ENCODE data around the gene MTM1.

The MTM1 gene

DNA sequence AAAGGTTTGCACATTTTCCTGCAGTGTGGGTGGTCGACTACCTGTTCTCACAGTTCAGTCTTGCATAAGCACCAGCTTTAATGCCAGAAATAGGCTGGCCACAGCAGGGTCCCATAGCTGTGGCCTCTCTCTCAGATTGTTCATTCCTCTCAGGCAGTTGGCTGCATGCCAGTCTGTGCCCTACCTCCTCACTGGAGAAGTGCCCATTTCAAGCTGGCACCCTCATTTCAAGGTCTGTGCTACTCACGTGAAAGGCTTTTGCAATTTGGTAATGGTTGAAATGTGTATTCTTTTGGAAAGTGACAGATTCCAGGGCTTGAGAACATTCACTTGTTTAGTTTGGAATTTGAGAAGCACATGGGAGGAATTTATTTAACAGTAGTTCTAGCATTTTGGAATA is 95.9 kb downstream of the MTM1 start:
- peak; percentile 41 for DNase-seq (ENCODE audit: low read depth)

DNA sequence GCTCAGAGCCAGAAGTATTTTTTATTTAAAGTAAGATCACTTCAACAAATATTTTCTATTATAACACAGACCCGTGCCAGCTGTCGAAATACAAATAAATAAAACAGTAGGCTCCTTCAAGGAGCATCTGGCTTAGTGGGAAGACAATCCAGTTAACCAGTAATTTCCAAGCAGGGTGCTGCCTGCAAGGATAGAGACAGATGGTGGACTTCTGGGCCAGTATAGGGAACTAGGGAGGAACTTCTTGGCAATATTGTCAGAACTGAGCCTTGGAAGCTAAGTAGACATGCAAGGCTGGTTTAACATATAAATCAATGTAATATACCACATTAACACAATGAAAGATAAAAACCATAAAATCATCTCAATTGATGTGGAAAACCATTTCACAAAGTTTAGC is 107.8 kb downstream of the MTM1 start:
- peak; percentile 12 for DNase-seq (ENCODE audit: low read depth)

DNA sequence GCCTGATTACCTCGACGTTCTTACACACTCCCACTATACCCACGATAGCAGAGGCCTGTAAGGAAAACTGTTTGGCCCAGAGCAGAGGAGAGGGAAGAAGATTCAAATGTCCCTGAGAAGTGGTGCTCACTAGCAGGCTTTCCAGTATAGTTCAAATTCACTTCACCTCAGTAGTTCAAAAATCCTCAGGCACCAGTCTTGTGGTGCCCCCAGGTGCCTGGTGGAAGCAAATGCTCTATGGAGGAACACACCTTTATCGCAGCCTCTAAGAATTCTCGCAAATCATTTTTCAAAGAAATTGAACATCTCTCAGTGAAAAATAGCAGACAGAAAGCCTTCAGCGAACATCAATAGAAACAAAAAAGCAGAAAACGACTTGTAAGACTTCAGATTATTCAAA is 112.6 kb downstream of the MTM1 start:
- peak; percentile 10 for DNase-seq (ENCODE audit: low read depth)

DNA sequence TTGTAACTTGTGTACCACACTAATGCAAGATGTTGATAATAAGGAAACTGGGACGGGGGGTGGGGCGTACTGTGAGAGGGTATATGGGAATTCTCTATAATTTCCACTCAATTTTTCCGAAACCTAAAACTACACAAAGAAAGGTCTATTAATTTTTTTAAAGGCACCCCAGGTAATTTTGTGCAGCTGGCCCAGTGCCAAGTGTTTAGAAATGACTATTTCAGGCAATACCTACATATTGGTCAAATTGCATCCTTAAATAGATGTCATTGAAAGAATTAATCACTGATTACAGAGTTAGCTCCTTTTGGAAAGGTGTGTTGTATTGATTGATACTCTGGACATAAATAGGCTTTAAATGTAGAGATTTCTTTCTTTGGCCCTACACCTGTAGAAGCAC is 114.7 kb downstream of the MTM1 start:
- no peak for DNase-seq (ENCODE audit: low read depth)

DNA sequence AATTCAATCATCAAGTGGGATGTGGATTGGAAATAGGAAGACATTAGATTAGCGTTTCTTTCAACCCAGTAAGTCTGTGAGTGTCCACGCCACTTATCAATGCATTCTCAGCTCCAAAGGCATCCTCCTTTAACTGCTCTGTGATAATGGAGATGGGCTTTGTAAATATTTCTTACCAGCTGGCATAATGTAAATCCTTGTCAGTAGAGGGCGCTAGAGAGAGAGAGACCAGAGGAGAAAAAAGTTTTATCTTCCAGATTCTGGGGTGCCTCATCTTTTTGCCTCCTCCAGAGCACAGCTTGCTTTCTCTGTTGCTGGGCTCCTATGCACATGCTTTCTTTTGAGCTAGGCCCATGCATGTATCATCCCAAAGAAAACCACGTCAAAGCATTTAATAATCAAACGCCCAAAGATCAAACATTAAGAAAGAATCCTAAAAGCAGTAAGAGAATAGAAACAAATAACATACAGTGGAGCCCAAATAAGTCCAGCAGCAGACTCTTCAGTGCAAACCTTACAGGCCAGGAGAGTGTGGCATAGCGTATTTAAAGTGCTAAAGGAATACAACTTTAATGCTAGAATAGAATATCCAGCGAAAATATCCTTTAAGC is 115.2 kb downstream of the MTM1 start:
- no peak for DNase-seq (ENCODE audit: low read depth)

DNA sequence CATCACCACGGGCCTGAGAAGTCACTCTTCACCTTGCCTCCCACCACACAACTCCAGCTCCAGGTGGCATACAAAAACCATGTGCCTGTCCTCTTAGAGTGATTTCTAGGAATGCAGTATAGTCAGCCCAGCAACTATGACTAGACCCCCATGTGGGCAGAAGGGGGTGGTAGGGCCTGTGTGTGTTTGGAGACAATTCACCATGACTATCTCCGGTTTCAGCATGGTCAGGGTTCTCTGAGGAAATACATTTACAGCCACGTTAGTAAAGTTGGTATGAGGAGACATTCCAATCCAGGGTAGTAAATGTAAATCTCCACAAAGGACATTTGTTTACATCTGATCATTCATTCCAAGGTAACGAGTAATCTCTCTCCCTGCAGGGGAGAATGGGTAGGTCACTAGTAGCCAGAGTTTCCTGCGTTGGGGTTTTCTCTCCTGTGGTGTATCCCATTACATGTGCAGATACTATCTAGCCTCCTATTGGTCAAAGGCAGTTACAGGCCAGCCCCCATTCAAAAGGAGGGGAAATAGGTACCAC is 120.6 kb downstream of the MTM1 start:
- peak; percentile 89 for DNase-seq (ENCODE audit: low read depth)

DNA sequence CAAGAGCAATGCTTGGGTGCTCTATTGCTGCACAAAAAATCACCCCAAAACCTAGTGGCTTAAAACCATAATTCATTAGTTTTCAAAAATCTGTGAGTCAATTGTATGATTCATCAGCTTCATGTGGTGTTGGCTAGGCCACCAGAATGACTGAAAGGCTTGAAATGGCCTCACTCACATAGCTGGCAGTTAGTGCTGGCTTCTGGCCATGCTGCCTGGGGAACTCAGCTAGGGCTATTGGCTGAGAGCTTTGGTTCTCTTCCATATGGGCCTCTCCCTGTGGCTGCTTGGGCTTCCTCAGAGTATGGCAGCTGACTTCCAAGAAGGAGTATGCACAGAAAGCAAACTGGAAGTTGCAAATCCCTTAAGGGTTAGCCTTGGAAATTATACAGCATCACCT is 121.7 kb downstream of the MTM1 start:
- peak; percentile 94 for DNase-seq (ENCODE audit: low read depth)

DNA sequence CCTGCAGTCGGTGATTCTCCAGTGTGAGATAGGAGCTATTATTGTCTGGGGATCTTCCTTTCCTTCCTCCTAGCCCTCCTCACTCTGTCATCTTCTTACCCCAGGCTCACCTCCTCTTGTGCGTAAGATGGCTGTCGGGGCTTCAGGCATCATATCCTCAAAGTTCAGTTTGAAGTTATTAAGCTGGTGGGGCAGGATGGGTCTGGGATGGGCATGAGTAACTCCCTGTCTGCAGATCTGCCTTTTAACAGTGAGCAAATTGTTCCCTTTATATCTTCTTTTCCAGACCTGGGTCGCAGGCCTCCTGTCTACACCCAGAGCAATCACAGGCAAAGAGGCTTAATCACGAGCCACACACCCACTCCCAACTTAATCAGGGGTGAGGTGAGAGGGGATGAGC is 123.9 kb downstream of the MTM1 start:
- DNase-seq (ENCODE audit: low read depth) = no peak

DNA sequence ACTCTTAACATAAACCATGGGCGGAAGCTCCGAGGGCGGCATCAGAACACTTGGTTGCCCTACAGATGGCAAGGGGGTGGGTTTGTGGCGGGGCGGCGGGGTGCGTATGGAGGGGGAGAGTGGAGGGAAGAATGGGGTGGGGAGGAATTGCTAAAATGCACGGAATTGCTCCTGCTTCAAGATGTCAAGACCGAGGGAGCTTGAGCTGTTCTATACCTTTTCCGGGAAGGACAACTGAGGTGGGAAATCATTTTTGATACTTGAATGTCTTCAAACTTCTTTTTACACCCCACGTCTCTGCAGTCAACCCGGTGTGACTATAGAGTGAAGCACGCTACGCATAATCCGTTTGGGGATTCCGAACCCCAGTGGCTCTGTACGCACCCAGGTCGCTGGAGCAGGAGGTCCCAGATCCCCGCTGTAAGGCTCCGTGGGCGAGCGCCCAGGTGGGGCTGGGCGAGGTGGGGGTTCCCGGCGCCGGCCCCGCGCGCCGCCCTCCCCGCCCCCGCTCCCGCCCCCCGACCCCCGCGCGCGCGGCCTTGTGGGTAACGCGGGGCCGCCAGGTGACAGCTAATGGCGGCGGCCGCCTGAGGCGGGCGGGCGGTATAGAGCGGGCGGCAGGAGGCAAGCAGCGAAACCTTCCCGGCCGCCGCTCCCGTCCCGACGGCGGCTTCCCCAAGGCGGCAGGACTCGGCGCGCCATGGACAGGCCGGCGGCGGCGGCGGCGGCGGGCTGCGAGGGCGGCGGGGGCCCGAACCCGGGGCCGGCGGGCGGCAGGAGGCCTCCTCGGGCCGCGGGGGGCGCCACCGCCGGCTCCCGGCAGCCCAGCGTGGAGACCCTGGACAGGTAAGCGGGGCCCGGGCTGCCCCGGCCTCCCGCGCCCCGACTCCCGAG is 124.7 kb downstream of the MTM1 start, which contains the start of gene MTMR1:
TSS of gene MTMR1 (plus strand) at position 566 of the 894 bp plus-strand sequence. CDS start at position 701, 135 bp downstream.
- DNase-seq (ENCODE audit: low read depth) = no peak

DNA sequence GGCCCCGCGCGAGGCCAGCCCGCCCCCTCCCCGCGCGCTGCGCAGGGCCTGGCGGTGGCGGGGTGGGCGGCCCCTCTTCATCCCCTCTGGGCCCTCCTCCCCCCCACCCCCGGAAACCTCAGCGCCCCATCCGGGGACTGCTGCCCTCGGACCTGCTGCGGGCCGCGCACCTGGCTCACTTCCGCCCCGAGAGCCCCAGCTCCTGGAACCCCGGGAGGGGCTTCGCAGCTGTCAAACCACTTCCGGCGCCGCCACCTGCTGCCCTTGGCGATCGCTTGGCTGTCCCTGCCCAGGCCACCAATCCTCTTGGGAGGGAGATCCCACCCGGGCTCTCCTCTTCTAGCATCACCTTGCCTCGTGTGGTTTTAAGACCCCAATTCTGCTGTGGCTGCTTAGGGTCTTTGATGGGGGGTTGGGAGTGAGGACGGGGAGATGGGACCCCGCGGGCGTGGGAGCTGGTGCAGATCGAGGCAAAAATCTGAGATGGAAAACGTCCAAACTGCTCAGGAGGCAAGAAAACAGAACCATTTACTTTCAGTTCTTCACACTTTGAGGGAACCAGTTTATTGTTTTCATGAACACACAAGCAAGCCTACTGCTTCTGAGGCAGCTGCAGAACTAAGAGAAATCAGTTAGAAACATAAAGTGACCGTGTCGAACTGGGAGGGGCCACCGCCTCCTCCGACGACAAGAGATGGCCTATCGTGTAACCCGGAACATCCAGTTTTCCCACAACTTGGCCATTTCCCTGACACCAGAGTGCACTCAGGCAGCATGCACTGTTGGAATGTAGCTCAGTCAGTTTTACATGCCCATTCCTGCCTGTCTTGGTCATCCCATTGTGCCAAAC is 125.5 kb downstream of the MTM1 start:
- peak; percentile 70 for DNase-seq (ENCODE audit: low read depth)

DNA sequence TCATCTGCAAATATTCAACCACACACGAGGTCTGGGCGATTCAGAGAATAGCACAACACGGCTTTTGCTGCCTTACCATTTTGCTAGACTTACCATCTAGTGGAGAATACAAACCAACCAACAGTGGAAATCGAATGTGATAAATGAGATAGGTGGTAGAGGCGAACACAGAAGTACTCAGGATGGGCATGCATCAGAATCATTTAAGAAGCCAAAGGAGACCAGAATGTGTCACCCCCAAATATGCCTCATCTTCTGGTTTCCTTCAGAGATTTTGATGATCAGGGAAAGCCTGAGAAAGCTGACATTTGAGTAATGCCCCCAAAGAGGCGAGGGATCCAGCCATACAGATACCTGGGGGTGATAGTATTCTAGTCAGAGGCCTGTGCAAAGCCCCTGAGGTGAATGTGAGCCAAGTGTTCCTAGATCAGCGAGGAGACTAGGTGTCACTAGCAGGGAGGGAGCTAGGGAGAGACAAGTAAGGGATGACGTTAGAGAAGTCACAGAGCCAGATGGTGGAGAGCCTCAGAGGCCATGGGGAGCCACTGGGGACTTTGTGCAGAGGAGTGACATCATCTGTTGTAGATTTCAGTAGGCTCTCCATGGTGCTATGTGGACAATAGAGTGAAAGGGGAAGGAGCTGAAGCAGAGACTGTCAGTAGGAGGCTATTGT is 126.5 kb downstream of the MTM1 start:
- no peak for DNase-seq (ENCODE audit: low read depth)

DNA sequence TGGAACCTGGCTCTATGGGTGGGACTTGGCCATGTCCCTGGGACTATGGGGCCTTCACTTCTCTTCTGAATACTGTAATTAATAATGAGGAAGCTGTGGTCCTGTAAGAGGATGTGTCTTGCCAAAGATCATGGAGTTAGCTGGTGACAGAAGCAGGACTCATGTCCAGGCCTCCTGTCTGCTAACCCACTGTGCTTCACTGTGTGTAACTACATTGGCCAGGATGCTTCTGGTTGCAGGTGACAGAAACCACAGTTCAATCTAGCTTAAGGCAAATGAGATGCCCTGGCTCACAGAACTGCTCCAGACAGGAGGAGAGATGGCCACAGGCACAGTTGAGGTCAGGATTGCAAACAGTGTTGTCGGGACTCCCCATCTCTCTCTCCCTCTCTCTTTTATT is 127.9 kb downstream of the MTM1 start:
- DNase-seq (ENCODE audit: low read depth) = no peak

DNA sequence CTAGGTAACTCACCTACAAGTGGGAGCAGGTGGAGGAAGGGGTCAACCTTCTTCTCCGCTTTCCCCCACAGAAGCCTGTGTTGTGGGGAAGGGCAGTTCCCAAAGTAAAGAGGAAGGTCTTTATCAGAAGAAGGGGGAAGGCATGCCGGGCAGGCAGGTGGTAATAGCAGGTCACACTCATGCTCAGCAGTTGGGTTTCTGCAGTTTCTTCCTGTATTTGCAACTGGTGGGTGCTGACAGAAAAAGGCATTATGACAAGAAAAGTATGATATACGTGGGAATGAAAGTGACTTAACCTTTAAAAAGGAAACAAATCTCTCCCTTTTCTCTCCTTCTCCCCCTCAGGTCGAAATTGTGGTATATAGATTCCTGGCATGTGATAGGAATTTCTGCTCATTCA is 128.4 kb downstream of the MTM1 start:
- no peak for DNase-seq (ENCODE audit: low read depth)

DNA sequence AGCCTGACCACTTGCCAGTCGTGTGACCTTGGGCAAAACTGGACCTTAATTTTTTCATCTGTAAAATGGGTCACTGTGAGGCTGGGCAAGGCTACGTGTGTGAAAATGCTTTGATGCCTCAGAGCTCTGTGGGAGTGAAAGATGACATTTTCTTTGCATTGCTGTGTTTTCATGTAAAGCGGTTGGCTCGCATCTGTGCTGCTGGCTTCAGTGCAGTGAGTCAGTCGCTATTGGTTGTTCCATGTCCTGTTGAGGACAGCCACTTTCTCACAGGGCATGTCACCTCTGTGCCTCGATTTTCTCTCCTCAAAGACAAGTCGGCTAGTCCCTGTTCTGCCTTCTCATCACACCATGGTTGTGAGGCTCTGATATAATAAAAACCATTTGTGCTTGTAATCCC is 129.2 kb downstream of the MTM1 start:
- no peak for DNase-seq (ENCODE audit: low read depth)

DNA sequence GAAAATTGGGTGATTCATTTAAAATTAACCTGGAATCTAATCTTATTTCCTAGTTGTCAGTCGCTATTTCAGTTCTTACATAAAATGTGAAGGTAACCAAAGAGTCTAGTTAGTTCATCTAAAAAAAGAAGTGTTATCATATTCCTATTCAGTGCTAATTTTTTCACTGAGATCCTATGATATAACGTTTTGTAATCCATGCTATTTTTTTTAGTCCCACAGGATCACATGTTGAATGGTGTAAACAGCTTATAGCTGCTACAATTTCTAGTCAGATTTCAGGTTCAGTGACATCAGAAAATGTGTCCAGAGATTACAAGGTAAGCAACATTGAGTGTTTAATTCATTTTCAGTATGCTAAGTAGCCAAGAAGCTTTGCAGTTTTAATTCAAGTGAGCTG is 130.6 kb downstream of the MTM1 start:
- no peak for DNase-seq (ENCODE audit: low read depth)

DNA sequence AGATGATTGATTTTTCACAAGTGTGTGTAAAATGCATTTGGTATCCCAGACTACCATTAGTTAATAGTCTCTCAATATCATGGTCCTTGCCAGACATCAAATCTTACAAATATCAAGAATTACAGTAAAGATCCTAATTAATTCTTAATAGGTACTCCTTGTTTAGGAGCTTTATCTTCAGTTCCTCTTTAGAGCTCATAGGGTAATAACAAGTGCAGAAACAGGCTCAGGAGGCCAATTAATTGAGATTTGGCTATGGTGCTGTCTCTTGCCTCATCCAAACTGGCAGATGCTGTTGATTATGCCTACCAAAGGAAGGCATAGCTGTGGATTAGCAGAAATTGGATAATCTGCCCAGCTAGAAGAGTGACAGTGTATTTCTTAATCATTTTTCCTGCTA is 131.7 kb downstream of the MTM1 start:
- peak; percentile 31 for DNase-seq (ENCODE audit: low read depth)

DNA sequence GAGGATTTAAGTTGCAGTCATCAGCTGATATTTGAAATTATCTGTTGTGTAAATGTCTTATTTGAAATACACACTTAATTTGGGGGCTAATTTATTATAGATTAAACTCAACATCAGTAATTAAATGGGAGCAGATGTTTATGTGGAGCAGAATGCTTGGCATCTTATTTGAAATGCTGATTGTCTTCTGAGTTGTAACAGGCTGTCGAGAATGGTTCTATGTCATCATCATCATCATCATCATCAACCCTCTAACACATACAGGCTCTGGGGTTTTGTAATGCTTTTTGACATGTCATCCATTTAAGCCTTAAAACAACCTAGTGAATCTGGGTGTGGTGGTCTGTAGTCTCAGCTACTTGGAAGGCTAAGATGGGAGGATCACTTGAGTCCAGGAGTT is 133.0 kb downstream of the MTM1 start:
- no peak for DNase-seq (ENCODE audit: low read depth)

DNA sequence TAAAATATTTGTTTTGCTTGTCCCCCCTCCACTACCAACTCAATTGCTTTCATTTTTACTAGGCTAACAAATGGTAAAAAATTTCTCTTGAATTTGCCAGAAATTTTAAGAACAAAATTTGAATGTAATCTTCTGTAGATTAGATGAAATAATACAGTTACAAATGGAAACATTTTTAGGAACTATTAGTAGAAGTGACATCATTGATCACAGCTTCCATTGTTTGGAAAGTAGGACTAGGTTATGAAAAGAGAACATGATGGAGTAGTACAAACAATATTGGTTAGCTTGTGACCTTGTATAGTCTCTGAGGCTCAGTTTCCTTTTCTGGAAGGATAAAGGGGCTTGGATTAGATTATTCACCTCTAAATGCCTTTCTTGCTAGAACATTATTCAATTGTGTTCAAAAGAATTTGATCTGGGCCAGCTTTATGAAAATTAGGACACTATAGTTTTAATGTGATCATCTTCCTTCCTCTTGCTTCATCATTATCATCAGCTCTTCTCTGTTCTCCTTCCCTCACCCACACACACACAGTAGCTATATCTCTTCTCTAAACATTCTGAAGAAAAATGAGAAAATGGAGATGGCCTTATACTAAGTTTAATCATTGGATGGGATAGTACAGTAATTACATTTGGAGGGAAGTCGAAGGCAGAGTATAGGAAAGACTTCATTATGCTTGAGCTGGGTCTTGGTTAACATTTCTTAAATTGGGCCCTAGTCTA is 134.7 kb downstream of the MTM1 start:
- DNase-seq (ENCODE audit: low read depth) = no peak

DNA sequence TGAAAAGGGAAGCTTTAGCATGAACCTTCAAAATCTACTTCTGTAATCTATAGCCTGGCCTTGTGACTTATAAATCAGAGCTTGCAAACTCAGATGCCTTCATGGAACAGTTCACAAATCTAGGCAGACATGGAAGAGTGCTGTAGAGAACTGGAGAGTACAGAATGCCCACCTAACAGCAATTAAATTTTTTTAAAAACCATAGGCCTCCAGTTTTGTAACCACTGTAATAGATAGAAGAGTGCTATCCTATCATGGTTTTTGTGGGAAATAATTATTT is 135.2 kb downstream of the MTM1 start:
- DNase-seq (ENCODE audit: low read depth) = no peak

DNA sequence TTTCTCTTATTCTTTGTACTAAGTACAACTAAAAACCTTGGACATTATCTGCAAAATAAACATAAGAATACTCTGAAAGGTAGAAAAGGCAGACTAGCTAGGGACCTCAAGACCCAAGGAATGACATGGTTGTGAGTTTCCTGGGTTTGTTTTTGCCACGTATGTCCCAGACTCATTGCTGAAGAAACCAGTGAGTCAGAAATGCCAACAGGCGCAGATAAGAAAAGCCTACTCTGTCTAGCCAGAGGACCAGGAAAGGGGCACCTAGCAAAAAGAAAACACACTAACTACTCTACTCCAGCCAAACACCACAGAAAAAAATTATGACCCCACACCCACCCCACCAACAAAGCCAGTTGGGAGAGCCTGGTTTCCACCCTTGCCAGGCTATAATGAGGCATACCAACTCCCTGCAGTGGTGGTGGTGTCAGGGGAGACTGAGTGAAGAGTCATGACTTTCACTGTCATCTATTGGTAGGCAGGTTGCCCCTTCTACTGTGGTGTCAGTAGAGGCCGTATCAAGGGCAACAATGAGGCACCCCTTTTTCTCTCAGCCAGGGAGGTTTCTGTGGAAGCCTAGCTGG is 135.7 kb downstream of the MTM1 start:
- DNase-seq (ENCODE audit: low read depth) = no peak

DNA sequence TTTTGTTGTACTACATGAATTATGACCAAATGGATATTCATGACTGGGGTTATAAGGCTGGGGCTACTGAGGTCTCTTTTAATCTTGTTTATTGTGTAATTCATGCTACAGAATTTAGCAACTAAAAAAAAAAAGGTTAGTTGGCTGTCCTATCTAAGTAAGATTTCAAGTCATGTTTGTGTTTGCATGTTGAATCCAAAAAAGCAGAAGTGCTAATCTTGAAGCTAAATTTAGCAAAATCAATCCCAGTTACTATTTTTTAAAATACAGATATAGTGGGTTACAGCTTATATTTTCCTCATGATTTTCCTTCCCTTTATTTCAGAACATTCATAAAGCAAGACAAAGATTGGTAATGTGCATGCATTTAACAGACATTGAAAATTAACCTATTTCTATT is 144.2 kb downstream of the MTM1 start:
- DNase-seq (ENCODE audit: low read depth) = no peak
